ENCODE measurements around the gene MIA.
"Not testable (repeated sequence)": the region's sequence is repeated elsewhere in the genome, so short reads cannot be mapped to it uniquely, and the experiment has no call there.

MIA gene

DNA sequence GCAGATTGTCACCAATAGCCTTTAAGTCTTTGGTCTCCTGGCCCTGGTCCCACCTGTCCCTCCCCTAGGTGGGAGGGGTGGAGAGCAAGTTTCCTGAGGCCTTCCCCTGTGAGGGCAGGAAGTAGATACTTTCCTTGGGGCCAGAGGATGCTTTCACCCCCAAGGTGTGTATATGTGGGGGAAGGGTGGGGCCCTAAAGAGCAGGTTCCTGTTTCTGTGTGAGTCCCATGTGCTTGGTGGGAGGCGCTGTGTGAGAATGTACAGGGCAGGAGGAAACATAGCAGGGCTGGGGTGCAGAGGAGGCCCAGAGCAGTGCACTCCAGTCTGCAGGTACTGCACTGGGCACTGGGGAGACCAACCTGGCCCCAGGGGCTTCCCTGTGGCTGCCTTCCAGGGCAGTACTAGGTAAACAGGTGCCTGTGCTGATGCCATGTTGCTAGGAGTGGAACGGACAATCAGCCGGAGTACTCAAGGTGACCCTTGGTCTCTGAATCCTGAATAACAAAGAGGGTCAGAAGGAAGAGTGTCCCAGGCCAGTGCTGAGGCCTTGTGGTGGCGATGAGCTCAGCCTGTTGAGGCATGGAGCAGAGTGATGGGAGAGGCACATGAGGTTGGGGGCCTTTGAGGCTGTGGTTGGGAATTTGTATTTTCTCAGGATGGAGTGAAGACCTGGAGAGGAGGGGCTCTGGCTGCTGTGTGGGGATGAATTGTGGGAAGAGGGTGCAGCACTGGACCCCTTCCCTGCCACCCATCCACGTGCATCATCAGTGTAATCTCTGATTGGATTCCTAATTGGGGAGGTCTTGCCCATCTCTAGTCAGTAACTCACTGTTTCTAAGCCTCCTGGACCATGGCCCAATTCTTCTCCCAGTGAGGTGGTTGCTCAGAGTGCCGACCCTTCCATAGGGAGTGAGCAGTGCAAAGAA is 28.8 kb downstream of the MIA start:
- DNase-seq (ENCODE audit: low spot score): no peak

DNA sequence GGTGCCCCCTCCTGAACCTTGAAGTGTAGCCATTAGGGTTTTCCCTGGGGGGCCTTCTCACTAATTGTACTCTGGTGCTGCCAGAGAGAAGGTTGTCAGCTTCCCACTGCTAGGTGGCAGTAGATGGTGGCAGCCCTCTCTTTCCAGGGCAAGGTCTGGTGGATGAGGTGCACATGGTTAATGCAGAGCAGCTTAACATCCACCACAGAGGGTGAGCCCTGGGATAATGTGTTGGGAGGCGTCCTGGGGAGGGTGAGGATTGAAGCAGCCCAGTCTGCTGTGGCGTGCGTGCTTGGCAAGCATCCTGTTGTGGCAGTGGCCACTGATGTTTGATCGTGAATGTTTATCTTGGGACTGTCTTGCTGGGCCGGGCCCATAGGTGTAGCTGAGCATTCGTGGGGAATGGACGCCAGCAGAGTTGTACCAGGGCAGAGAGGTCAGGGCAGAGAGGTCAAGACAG is 29.5 kb downstream of the MIA start:
- no peak for DNase-seq (ENCODE audit: low spot score)

- DNase-seq (ENCODE audit: low spot score): no peak
Measured at GRCh38 chr19:40805258-40805868, 30.0 kb downstream of the MIA start.

DNA sequence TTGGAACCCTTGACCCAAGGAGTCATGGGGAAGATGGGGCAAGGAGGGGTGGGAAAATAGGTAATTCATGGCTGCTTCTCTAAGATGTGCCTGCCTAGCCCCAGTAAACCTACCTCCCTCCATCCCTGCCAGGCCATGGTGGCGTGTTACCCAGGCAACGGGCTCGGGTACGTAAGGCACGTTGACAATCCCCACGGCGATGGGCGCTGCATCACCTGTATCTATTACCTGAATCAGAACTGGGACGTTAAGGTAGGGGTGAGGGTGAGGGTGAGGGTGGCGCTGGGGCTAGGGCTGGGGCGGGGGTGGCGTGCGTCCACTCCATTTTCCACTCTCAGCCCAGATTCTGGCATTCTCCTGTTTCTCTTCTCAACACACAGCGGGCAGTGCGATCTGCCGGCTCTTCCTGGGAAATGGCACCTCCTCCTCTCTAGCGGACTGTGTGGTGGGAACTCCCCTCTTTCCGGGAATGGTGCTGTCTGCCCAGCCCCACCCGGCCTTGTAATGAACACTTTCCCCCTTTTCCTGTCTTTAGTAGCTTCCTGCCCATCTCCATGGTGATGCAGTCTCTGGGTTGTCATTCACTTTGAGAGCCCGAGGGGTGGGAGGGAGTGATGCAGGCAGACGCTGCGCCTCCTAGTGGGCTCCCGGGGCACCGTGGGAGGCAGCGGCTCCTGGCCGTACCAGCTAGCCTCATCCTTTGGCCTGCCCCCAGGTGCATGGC is 31.3 kb downstream of the MIA start:
- peak; percentile 97 for DNase-seq (ENCODE audit: low spot score)

DNA sequence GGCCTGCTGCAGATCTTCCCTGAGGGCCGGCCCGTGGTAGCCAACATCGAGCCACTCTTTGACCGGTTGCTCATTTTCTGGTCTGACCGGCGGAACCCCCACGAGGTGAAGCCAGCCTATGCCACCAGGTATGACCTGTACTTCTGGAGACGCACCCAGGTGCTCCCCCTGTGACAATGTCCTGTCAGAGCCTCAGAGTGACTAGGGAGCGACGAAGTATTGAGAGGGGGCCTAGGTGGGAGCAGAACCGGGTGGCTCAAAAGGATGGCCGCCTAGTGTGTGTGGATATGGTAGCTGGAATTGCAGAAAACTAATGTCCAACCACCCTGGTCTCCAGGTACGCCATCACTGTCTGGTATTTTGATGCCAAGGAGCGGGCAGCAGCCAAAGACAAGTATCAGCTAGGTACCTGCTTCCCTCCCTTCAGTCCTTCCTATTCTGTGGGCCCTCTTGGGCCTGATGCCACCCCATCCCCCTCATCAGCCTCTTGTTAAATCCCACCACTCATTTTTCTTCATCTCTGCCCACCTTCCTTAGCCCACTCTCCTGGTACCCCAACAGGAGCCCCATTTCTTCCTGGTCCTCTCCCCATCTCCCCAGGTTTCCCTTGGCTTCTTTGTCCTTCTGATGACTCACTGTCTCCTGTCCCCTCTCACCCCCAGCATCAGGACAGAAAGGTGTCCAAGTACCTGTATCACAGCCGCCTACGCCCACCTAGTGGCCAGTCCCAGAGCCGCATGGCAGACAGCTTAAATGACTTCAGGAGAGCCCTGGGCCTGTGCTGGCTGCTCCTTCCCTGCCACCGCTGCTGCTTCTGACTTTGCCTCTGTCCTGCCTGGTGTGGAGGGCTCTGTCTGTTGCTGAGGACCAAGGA is 32.1 kb downstream of the MIA start:
- no peak for DNase-seq (ENCODE audit: low spot score)

DNA sequence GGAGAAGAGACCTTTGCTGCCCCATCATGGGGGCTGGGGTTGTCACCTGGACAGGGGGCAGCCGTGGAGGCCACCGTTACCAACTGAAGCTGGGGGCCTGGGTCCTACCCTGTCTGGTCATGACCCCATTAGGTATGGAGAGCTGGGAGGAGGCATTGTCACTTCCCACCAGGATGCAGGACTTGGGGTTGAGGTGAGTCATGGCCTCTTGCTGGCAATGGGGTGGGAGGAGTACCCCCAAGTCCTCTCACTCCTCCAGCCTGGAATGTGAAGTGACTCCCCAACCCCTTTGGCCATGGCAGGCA is 32.7 kb downstream of the MIA start:
- no peak for DNase-seq (ENCODE audit: low spot score)

DNA sequence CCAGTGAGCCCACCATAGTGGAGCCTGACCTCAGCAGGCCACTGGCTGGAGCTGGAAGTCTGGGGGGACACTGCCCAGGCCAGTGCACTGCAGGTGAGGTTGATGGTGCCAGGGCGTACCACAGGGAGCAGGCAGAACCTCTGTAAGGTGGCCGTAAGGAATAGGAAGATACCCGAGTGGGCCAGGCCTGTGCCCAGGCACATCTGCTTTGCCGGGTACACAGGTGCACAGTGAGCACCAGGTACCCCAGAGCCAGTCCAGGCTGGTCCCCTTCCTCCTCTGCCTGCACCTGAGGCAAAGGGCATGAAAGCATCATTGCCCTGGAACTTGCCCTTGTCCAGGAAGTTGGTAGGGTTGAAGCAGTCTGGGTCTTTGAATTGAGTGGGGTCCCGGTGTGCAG is 33.2 kb downstream of the MIA start:
- no peak for DNase-seq (ENCODE audit: low spot score)

- no peak for DNase-seq (ENCODE audit: low spot score)
Measured at GRCh38 chr19:40809358-40810086, 34.2 kb downstream of the MIA start.

DNA sequence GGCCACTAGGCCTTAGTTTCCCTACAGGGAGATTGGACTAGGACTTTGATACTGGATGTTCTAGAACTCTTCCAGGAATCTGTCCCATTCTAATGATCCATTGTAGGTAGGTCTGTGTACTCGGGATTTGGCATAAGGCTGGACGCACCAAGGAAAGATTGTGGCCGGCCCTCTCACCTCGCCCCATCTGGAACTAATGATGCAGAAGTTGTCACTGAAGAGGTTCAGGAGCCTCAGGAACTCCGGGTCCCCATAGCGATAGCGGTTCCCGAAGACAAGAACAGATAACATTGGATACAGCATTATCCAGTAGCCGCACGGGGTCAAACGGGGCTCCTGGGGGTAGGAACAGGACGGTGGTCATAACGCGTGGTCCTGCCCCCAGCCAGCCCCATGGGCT is 34.8 kb downstream of the MIA start:
- no peak for DNase-seq (ENCODE audit: low spot score)

- peak; percentile 75 for DNase-seq (ENCODE audit: low spot score)
Measured at GRCh38 chr19:40810649-40811408, 35.5 kb downstream of the MIA start.

DNA sequence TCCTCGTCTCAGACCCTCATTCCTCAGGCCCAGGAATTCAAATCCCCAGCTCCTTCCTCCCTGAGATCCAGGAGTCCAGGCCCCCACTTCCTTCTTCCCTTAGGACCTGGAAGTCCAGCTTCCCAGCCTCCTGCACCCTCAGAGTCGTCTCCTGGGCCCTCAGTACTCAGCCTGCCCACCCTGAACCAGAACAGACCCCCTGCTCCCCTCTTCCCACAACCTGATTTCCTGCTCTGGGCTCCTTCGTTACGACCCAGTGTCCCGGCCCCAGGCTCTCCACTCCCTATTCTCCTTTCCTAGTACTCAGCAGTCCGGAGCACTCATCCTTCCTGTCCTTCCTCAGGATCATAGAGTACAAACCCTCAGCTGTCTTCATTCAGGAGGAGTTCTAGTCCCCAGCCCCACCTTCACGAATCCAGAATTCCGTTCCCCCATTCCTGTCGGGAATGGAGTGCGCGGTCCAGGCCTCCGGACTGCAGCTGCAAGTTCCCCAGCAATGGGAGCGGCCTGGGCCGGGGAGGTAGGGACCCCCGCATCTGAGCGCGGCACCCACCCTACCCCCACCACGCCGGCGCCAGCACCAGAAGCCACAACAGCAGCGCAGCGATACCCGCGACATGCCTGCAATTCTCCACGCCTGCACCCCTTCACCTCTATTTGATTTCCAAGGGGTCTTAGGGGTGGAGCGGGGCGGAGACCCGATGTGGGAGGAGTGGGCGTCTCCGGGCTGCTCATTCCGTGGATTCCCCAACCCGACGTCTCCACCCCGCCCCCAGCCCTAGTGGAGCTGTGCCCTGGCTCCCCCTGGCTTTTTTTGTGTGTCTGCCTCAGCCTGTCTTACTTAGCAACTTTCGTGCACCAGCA is 36.4 kb downstream of the MIA start:
- no peak for DNase-seq (ENCODE audit: low spot score)

DNA sequence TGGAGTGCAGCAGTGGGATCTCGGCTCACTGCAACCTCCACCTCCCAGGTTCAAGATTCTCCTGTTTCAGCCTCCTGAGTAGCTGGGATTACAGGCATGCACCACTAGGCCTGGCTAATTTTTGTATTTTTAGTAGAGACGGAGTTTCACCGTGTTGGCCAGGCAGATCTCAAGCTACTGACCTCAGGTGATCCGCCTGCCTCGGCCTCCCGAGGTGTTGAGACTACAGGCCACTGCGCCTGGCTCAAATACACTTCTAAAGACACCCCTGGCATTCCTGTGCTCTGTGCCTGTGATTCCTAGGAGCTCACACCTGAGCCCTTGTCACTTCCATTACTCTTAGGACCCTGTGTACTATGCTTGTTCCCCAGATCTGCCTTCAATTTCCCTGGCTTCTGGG is 37.2 kb downstream of the MIA start:
- not testable (repeated sequence) for DNase-seq (ENCODE audit: low spot score)

- no peak for DNase-seq (ENCODE audit: low spot score)
Measured at GRCh38 chr19:40813182-40813581, 37.9 kb downstream of the MIA start.

DNA sequence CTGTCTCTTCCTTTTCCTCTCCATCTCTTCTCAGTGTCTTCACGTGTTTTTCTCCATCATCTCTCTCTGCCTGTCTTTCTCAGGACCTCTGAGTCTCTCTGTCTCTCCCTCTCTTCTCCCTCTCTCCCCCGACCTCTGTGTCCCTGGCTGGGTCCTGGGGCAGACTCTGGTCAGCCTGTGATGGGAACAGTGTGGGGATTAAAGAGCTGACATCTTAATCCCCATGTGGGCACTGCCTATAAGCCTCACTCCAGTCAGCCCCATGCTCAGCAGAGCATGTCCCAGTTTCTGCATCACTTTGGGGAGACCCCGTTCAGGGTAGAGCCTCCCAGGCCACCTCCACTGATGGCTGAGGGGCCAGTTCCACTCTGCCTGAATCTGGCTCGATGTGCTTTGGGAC is 39.9 kb downstream of the MIA start:
- DNase-seq (ENCODE audit: low spot score): no peak

DNA sequence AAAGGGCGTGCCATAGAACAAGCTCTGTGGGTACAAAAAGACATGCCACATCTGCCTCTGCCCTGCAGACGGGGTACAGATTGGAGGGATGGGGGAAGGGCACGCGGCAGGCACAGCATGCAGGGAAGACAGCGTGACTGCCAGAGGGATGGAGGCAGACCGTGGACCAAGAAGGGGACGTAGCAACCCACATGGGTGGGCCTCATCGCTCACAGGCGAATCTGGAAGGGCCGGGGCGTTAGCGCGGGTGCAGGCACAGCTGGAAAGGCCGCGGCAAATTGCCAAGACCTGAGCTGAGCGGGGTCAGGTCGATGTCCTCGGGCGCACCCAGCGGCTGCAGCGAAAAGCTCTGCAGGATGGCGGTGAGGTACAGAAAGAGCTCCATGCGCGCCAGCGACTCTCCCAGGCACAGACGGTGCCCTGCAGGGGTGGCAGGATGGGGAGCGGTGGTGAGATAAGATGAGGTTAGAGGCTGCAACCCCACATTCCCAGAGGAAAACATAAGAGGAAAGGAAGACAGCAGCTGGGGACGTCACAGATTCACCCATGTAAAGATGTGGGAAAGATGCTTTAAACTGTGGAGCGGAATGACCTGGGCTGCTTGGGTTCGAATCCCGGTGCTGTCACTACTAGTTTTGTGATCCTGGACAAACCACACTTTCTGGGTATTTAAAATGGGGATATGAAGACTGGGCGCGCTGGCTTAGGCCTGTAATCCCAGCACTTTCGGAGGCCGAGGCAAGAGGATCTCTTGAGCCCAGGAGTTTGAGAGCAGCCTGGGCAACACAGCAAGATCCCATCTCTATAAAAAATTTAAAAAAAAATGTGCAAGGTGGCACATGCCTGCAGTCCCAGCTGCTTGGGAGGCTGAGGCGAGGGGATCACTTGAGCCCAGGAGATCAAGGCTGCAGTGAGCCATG is 43.4 kb downstream of the MIA start:
- not testable (repeated sequence) for DNase-seq (ENCODE audit: low spot score)

- DNase-seq (ENCODE audit: low spot score): not testable (repeated sequence)
Measured at GRCh38 chr19:40819479-40820234, 44.3 kb downstream of the MIA start.

GRCh38 chr19:40822161-40822560 is 46.8 kb downstream of the MIA start:
- no peak for DNase-seq (ENCODE audit: low spot score)
